K562 (cell line): ENCODE data around the gene ARHGAP15. TPM values are rescaled to one million over a fixed set of nuclear protein-coding genes. Genes with fewer than 3 reads are reported as not detected.

Experiments
- ATAC-seq: fragments of 200-7000 bp; cut with Tn5 transposase; 3 replicates; pipeline ENCODE4 v1.9.1; 2020; ENCODE audit warnings: moderate library complexity
- BruUV-seq: library from RNA; stranded (reverse); fragments of 400-500 nt; replicated peaks from 2 replicates; lab custom pipeline; 2021; lab: Mats Ljungman, UMichigan
- CTCF ChIA-PET: fragments of 300-600 bp; formaldehyde crosslinking; extraction: SDS; loops from one replicate; lab custom pipeline; 2021; ENCODE audit warnings: low intra/inter-chr PET ratio; lab: Yijun Ruan, JAX
- POLR2A ChIA-PET: fragments of 300-600, 350-650 bp; sonication (Branson Sonifier 250); formaldehyde crosslinking; extraction: SDS; loops from one replicate; lab custom pipeline; 2021; ENCODE audit warnings: antibody characterized with exemption, inconsistent platforms; lab: Yijun Ruan, JAX
- DNase-seq, 4 experiments: peaks; one replicate each; pipeline versions ENCODE4 v3.0.0 to v3.0.0-alpha.2; 2011 to 2018; ENCODE audit warnings: low spot score in 3 of 4, mixed read lengths in 3 of 4; ENCODE audit errors: extremely low read depth in 1 of 4
- FAIRE-seq: peaks from 2 replicates; lab custom pipeline; 2011; peaks lifted over from hg19 to GRCh38; lab: Jason Lieb, UNC
- H2AFZ ChIP-seq: 2 replicates; pipeline ENCODE4 v1.6.0; 2011; ENCODE audit warnings: low read depth, low read length, control low read depth, inconsistent platforms
- H3K27ac ChIP-seq: fragments of 200-600 bp; 3 replicates; pipeline ENCODE4 v1.8.0; 2011; ENCODE audit warnings: low read depth, mild to moderate bottlenecking, control low read depth, inconsistent platforms, low read length, moderate library complexity, mixed read lengths; ENCODE audit errors: extremely low read depth
- H3K27me3 ChIP-seq, 2 experiments: fragments of 300-600 bp in 1 of 2; 2 replicates in 1 of 2; 3 replicates in 1 of 2; pipeline versions ENCODE4 v1.6.0 to v1.8.0; 2011; ENCODE audit warnings: inconsistent platforms in 2 of 2, low read length in 2 of 2, mild to moderate bottlenecking in 1 of 2, mixed read lengths in 1 of 2, moderate library complexity in 1 of 2; ENCODE audit not compliant: control insufficient read depth in 2 of 2, insufficient read depth in 2 of 2
- H3K36me3 ChIP-seq: fragments of 300-600 bp; 3 replicates; pipeline ENCODE4 v1.8.0; 2011; ENCODE audit warnings: mild to moderate bottlenecking, low read length, inconsistent platforms; ENCODE audit not compliant: control insufficient read depth, insufficient read depth
- H3K4me1 ChIP-seq, 2 experiments: fragments of 200-600 bp in 1 of 2; replicated peaks in 1 of 2; 2 replicates in 1 of 2; 3 replicates in 1 of 2; pipeline versions ENCODE4 v1.5.1 to v1.8.0; 2011; ENCODE audit warnings: inconsistent platforms in 2 of 2, low read length in 2 of 2, mild to moderate bottlenecking in 1 of 2, mixed read lengths in 1 of 2, moderate library complexity in 1 of 2; ENCODE audit not compliant: control insufficient read depth in 2 of 2, insufficient read depth in 2 of 2
- H3K4me2 ChIP-seq: 2 replicates; pipeline ENCODE4 v1.6.1; 2011; ENCODE audit warnings: low read length, control low read depth, inconsistent platforms, mixed read lengths; ENCODE audit not compliant: insufficient read depth
- H3K4me3 ChIP-seq: fragments of 200-600 bp; sonication (generic), shearing (Covaris generic); 2 replicates; pipeline ENCODE4 v1.5.1; 2016; ENCODE audit warnings: control low read depth, inconsistent platforms
- H3K79me2 ChIP-seq: fragments of 200-600 bp; 3 replicates; pipeline ENCODE4 v1.8.0; 2011; ENCODE audit warnings: low read length, inconsistent platforms; ENCODE audit not compliant: control insufficient read depth, insufficient read depth
- H3K9ac ChIP-seq, 2 experiments: 2 replicates each; pipeline versions ENCODE4 v1.6.0 to v1.6.1; 2011; ENCODE audit warnings: low read depth in 2 of 2, low read length in 2 of 2, control low read depth in 1 of 2, inconsistent platforms in 1 of 2, mild to moderate bottlenecking in 1 of 2, mixed read lengths in 1 of 2; ENCODE audit not compliant: insufficient read depth in 1 of 2
- H3K9me1 ChIP-seq: one replicate; pipeline ENCODE4 v1.6.0; 2011; ENCODE audit warnings: inconsistent platforms, mild to moderate bottlenecking, low read length, moderate library complexity; ENCODE audit not compliant: control insufficient read depth, insufficient read depth
- H3K9me3 ChIP-seq: replicated peaks from 2 replicates; pipeline ENCODE4 v1.5.1; 2011; ENCODE audit warnings: low read depth, low read length, inconsistent platforms; ENCODE audit not compliant: control insufficient read depth, insufficient read depth
- H4K20me1 ChIP-seq: replicated peaks from 2 replicates; pipeline ENCODE4 v1.6.1; 2011; ENCODE audit warnings: low read length, inconsistent platforms, mixed read lengths; ENCODE audit not compliant: control insufficient read depth, insufficient read depth
- DACH1 ChIP-seq: fragments of 450-650 bp; IDR thresholded peaks from 2 replicates; pipeline ENCODE4 v1.6.1; 2018; ENCODE audit not compliant: partially characterized antibody
- KHSRP ChIP-seq: fragments of 450-650 bp; IDR thresholded peaks from 2 replicates; pipeline ENCODE4 v1.6.1; 2017
- MCM7 ChIP-seq, 2 experiments: fragments of 450-650 bp; IDR thresholded peaks; 2 replicates each; pipeline ENCODE4 v1.6.1; 2016 to 2018
- MXI1 ChIP-seq: IDR thresholded peaks from 2 replicates; pipeline ENCODE4 v1.6.1; 2011; ENCODE audit warnings: low read depth, mild to moderate bottlenecking, improper control_type of control experiment, low read length
- NELFE ChIP-seq: IDR thresholded peaks from 2 replicates; pipeline ENCODE4 v1.6.1; 2011; ENCODE audit warnings: mild to moderate bottlenecking; ENCODE audit not compliant: insufficient read depth, insufficient read length
- NFE2L1 ChIP-seq: fragments of 450-650 bp; IDR thresholded peaks from 2 replicates; pipeline ENCODE4 v1.6.1; 2016; ENCODE audit warnings: missing genetic modification characterization, low read depth, mild to moderate bottlenecking, missing compliant biosample characterization, moderate library complexity, borderline replicate concordance
- RBM14 ChIP-seq: fragments of 200-400 bp; formaldehyde crosslinking; IDR thresholded peaks from 2 replicates; pipeline ENCODE4 v1.6.1; 2018; ENCODE audit warnings: low read depth, mild to moderate bottlenecking, low read length, moderate library complexity, borderline replicate concordance; ENCODE audit not compliant: insufficient read depth
- RBM34 ChIP-seq: fragments of 200-400 bp; formaldehyde crosslinking; IDR thresholded peaks from 2 replicates; pipeline ENCODE4 v1.6.1; 2018; ENCODE audit warnings: low read length, borderline replicate concordance; ENCODE audit not compliant: insufficient read depth
- ZNF23 ChIP-seq: fragments of 250-450 bp; sonication (Bioruptor Pico); IDR thresholded peaks from 2 replicates; pipeline ENCODE4 v1.4.0; 2020; ENCODE audit warnings: mild to moderate bottlenecking
- WGBS: fragments of 100-300 bp; shearing (Covaris generic); methylation state at CpG from one replicate; pipeline ENCODE4 v1.1.6; 2016; ENCODE audit warnings: low coverage, mixed read lengths; ENCODE audit not compliant: insufficient coverage; ENCODE audit errors: missing lambda C conversion rate; 5-methylcytosine and 5-hydroxymethylcytosine counted together
- in situ Hi-C: fragments of 300-500 bp; cut with MboI; formaldehyde crosslinking; loops from 4 replicates; pipeline ENCODE4 v1.15.0; 2018; ENCODE audit warnings: inconsistent platforms, mixed read lengths
- intact Hi-C: fragments of 100-400 bp; cut with micrococcal nuclease; formaldehyde crosslinking; loops from 2 replicates; pipeline ENCODE4 v1.14.2; 2022
- polyA plus RNA-seq, 8 experiments: library from polyadenylated mRNA; depleted of rRNA in 4 of 8; stranded (reverse) in 5 of 8; unstranded in 3 of 8; fragments of >200 nt; fragmentation: Nextera tagmentation in 2 of 8; fragmentation: Illumina TruSeq in 1 of 8; extraction: Ambion mirVana in 2 of 8; extraction: Trizol in 1 of 8; gene quantifications; 2 replicates each; pipeline versions ENCODE4 v1.2.1 to v1.2.3, GENCODE V29; 2011 to 2014; ENCODE audit warnings: inconsistent platforms in 1 of 8, missing spikeins in 1 of 8
- total RNA-seq, 7 experiments: library from RNA; depleted of rRNA in 6 of 7; stranded (reverse); fragments of >200 nt in 6 of 7; fragmentation: Illumina TruSeq in 2 of 7; extraction: Trizol in 2 of 7; gene quantifications; 2 replicates each; pipeline versions ENCODE4 v1.2.1 to v1.2.3, GENCODE V29; 2011 to 2021; ENCODE audit warnings: low replicate concordance in 1 of 7
- TF ChIP-seq, protein P1 (sequence below): sonication (generic); formaldehyde crosslinking; IDR thresholded peaks from 2 replicates; pipeline ENCODE4 v1.8.0; 2023; ENCODE audit warnings: mild to moderate bottlenecking, missing genetic modification reagents

ARHGAP15 gene
- total and polyA plus RNA-seq, 9 of the 15 experiments (the other 6 are each of a cell fraction or from before 2014, with no cell fraction given): 1.5 to 17.9 (median 7.9) TPM

- H3K9ac ChIP-seq: no peak overlapping the region
- no peaks in the 10 kb centered on the region for H3K9me1 ChIP-seq
- in situ Hi-C loops: no loop called here
- BruUV-seq: no TSS peak
- FAIRE-seq (no peak), ATAC-seq (no peak), DNase-seq (no peak)
- H4K20me1 ChIP-seq: no peaks in the 10 kb centered on the region
- POLR2A ChIA-PET: no interaction called here
- no peak overlapping the region for H3K4me2 ChIP-seq
- no peaks in the 10 kb centered on the region for H3K79me2 ChIP-seq
- H3K9me3 ChIP-seq: no peaks in the 10 kb centered on the region
- H3K4me3 ChIP-seq: no peak overlapping the region
- 8% methylated on average over 1 of the region's 1 CpG for WGBS
- CTCF ChIA-PET: no interaction called here
- no peaks in the 10 kb centered on the region for H3K36me3 ChIP-seq
- TF ChIP-seq ZNF23 (CRISPR knock-in tag) (no peak), DACH1 (no peak), RBM14 (no peak), KHSRP (no peak), NELFE (no peak), RBM34 (no peak), MXI1 (no peak), NFE2L1 (tag) (no peak), MCM7 (IDR thresholded peaks at IDR 0.05) (no peak)
- TF ChIP-seq, protein P1, sequence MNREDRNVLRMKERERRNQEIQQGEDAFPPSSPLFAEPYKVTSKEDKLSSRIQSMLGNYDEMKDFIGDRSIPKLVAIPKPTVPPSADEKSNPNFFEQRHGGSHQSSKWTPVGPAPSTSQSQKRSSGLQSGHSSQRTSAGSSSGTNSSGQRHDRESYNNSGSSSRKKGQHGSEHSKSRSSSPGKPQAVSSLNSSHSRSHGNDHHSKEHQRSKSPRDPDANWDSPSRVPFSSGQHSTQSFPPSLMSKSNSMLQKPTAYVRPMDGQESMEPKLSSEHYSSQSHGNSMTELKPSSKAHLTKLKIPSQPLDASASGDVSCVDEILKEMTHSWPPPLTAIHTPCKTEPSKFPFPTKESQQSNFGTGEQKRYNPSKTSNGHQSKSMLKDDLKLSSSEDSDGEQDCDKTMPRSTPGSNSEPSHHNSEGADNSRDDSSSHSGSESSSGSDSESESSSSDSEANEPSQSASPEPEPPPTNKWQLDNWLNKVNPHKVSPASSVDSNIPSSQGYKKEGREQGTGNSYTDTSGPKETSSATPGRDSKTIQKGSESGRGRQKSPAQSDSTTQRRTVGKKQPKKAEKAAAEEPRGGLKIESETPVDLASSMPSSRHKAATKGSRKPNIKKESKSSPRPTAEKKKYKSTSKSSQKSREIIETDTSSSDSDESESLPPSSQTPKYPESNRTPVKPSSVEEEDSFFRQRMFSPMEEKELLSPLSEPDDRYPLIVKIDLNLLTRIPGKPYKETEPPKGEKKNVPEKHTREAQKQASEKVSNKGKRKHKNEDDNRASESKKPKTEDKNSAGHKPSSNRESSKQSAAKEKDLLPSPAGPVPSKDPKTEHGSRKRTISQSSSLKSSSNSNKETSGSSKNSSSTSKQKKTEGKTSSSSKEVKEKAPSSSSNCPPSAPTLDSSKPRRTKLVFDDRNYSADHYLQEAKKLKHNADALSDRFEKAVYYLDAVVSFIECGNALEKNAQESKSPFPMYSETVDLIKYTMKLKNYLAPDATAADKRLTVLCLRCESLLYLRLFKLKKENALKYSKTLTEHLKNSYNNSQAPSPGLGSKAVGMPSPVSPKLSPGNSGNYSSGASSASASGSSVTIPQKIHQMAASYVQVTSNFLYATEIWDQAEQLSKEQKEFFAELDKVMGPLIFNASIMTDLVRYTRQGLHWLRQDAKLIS (CRISPR knock-in tag): no peak
- TF ChIP-seq, all 486 proteins: peak for 0
- no peaks in the 10 kb centered on the region for H3K4me1 ChIP-seq
- no peak overlapping the region for H2AFZ ChIP-seq
- H3K27me3 ChIP-seq: no peaks in the 10 kb centered on the region
- no peak overlapping the region for H3K27ac ChIP-seq
- intact Hi-C loops: no loop called here
Observed at GRCh38 chr2:143223556-143223955, 94.3 kb downstream of the ARHGAP15 start.
